Peyer's patch (tissue), 4 donors: ENCODE data around the gene NPC1. TPM values are rescaled to one million over a fixed set of nuclear protein-coding genes. Genes with fewer than 3 reads are reported as not detected.
"Not testable (repeated sequence)": the region's sequence is repeated elsewhere in the genome, so short reads cannot be mapped to it uniquely, and the experiment has no call there.

Experiments used
- DNase-seq, 3 donors: peaks; one replicate each; pipeline ENCODE4 v3.0.0-alpha.2; 2017 to 2019
- H3K27ac ChIP-seq, 4 donors: fragments of 200-600 bp; sonication (generic); one replicate each; pipeline ENCODE4 v1.5.1; 2016 to 2019
- H3K27me3 ChIP-seq, 2 donors: fragments of 200-600 bp; sonication (generic); one replicate each; pipeline ENCODE4 v1.5.1; 2019
- H3K36me3 ChIP-seq, 3 donors: fragments of 200-600 bp; sonication (generic); one replicate each; pipeline ENCODE4 v1.5.1; 2016 to 2019
- H3K4me1 ChIP-seq, 4 donors: fragments of 200-600 bp; sonication (generic); one replicate each; pipeline ENCODE4 v1.5.1; 2016 to 2019
- H3K4me3 ChIP-seq, 4 donors: fragments of 200-600 bp; sonication (generic); 1 replicate in 3 of 4; 2 replicates in 1 of 4; pipeline ENCODE4 v1.5.1; 2016 to 2019; ENCODE audit warnings: mild to moderate bottlenecking in 1 of 4
- H3K9me3 ChIP-seq, 4 donors: fragments of 200-600 bp; sonication (generic); one replicate each; pipeline ENCODE4 v1.5.1; 2016 to 2019; ENCODE audit warnings: mild to moderate bottlenecking in 1 of 4
- POLR2A ChIP-seq, 2 donors: fragments of 450-650 bp; IDR thresholded peaks; one replicate each; pipeline ENCODE4 v1.5.1; 2017; ENCODE audit warnings: antibody characterized with exemption in 2 of 2, mild to moderate bottlenecking in 2 of 2, moderate library complexity in 2 of 2
- total RNA-seq, 4 donors: library from RNA; depleted of rRNA; stranded (reverse); fragments of >200 nt; gene quantifications; one replicate each; pipeline ENCODE4 v1.1.0, GENCODE V29; 2016
- TF ChIP-seq, protein P1 (sequence below), 6 experiments: fragments of 450-650 bp in 4 of 6; fragments of 200-600 bp in 2 of 6; sonication (generic) in 1 of 6; IDR thresholded peaks; one replicate each; pipeline ENCODE4 v1.5.1; 2017 to 2019; ENCODE audit warnings: antibody characterized with exemption in 6 of 6, mild to moderate bottlenecking in 3 of 6, moderate library complexity in 1 of 6

The NPC1 gene
- total RNA-seq, 4 donors from 2014 or later: 62.7 to 80.1 (median 71.3) TPM

DNA sequence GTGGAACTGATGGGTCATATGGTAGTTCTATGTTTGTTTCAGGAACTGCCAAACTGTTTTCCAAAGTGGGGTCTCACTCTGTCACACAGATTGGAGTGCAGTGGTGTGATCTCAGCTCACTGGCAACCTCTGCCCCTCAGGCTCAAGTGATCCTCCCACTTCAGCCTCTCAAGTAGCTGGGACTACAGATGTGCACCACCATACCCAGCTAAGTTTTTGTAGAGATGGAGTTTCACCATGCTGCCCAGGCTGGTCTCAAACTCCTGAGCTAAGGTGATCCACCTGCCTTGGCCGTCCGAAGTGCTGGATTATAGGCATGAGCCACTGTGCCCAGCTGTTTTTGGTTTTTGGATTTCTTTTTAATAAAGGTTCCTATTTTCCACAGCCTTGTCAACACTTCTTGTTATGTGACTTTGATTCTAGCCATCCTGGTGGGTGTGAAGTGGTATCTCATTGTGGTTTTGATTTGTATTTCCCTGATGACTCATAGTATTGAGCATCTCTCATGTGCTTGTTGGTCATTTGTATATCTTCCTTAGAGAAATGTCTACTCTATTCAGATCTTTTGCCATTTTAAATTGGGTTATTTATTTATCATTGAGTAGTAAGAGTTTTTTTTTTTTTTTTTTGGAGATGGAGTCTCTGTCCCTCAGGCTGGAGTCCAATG, 22.8 kb downstream of the NPC1 start:
- no peaks in the 10 kb centered on the region for H3K9me3 ChIP-seq
- no peaks in the 10 kb centered on the region for H3K4me1 ChIP-seq
- H3K27me3 ChIP-seq: no peaks in the 10 kb centered on the region
- DNase-seq: no peak
- H3K36me3 ChIP-seq: peaks cover 0 to 84% (median 0%) of the 10 kb centered on the region in 3 donors
- TF ChIP-seq POLR2A (IDR thresholded peaks at IDR 0.05): no peak
- TF ChIP-seq, protein P1, sequence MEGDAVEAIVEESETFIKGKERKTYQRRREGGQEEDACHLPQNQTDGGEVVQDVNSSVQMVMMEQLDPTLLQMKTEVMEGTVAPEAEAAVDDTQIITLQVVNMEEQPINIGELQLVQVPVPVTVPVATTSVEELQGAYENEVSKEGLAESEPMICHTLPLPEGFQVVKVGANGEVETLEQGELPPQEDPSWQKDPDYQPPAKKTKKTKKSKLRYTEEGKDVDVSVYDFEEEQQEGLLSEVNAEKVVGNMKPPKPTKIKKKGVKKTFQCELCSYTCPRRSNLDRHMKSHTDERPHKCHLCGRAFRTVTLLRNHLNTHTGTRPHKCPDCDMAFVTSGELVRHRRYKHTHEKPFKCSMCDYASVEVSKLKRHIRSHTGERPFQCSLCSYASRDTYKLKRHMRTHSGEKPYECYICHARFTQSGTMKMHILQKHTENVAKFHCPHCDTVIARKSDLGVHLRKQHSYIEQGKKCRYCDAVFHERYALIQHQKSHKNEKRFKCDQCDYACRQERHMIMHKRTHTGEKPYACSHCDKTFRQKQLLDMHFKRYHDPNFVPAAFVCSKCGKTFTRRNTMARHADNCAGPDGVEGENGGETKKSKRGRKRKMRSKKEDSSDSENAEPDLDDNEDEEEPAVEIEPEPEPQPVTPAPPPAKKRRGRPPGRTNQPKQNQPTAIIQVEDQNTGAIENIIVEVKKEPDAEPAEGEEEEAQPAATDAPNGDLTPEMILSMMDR (IDR thresholded peaks at IDR 0.05): no peak
- H3K27ac ChIP-seq: no peak overlapping the region
- no peak overlapping the region for H3K4me3 ChIP-seq

DNA sequence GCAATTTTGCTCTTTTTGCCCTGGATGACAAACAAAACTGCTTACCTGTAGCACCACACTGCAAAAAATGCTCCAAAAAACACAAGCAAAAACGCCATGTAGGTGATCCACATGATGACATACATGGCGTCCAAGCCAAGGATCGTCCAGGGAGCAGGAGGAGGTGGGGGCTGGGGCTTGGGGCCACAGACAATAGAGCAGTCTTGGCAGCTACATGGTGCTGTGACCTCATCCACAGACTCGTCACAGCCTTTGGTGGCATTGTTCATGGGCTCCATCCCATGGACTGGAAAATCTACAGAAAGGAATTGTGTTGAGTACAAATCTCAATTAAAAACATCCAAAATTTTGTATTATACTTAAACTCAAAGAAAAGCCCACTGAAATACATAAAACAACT, 26.1 kb downstream of the NPC1 start:
- Histone ChIP-seq H3K9me3 (no peaks in the 10 kb centered on the region), H3K27me3 (no peaks in the 10 kb centered on the region), H3K36me3 (peaks cover 0 to 78% (median 0%) of the 10 kb centered on the region in 3 donors), H3K4me3 (no peak overlapping the region), H3K4me1 (no peaks in the 10 kb centered on the region), H3K27ac (no peak overlapping the region)
- TF ChIP-seq, protein P1 (IDR thresholded peaks at IDR 0.05): no peak
- TF ChIP-seq POLR2A (IDR thresholded peaks at IDR 0.05): no peak
- DNase-seq: no peak

DNA sequence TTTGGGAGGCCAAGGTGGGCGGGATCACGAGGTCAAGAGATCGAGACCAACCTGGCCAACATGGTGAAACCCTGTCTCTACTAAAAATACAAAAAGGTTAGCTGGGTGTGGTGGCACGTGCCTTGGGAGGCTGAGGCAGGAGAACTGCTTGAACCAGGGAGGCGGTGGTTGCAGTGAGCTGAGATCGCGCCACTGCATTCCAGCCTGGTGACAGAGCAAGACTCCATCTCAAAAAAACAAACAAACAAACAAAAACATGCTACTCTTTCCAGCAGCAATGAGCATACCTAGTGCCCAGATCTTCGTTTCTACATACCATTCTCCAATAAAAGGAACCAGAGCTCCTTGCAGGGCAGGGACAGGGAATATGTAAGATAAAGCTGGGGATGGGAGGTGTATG, 28.8 kb downstream of the NPC1 start:
- H3K4me1 ChIP-seq, H3K27me3 ChIP-seq, H3K4me3 ChIP-seq, H3K9me3 ChIP-seq, DNase-seq, H3K27ac ChIP-seq: not testable (repeated sequence)
- H3K36me3 ChIP-seq: peaks cover 0 to 93% (median 0%) of the 10 kb centered on the region in 3 donors

DNA sequence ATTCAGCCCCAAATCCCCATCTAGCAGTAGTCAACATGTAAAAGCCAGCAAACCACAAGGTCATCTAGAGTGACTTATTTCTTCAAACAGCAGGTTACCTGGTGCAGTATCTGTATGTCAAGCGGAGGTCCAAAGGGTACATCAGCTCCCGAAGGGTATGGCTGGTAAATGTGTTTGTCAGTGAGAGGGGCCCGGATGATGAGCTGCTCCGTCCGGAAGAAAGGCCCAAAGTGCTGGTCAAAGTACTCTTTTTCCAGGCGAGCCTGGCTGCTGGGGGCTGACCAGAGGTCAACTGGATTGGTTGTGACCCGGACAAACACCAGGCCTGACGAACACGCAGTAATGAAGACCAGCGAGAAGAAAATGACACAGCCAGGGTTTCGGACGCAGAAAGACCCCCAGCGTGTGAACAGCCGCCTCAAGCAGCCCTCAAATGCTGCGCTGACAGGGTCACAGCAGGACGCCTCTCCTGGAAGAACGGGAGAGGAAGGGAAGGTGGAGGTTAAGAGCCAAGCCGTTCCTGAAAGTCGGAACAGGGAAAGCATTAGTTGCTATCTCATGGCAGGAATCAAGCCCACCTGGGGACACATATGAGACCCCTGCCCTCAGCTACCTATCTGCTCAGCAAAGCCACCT, 30.0 kb downstream of the NPC1 start:
- peaks cover 0 to 94% (median 0%) of the 10 kb centered on the region in 3 donors for H3K36me3 ChIP-seq
- TF ChIP-seq, protein P1 (IDR thresholded peaks at IDR 0.05): no peak
- TF ChIP-seq POLR2A (IDR thresholded peaks at IDR 0.05): no peak

DNA sequence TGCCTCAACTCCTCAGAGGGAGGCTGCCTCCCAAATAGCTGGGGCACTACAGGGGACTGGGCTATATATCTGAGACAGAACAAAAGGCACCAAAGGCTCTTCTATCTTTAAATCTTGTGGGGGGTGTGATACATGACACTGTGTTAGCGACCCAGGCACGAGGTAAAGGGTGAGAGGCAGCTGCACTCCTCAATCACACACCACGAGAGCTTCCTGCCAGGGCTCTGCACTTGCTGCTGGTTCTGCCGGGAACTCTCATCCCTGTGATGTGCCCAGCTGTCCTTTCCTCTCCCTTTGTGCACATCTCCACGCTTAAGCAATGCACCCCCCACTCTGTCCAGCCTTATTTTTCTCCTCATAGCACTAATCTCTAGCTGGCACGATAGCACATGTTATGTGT, 32.4 kb downstream of the NPC1 start:
- no peak for DNase-seq
- Histone ChIP-seq H3K27ac (no peak overlapping the region), H3K36me3 (peaks cover 0 to 89% (median 0%) of the 10 kb centered on the region in 3 donors), H3K27me3 (no peaks in the 10 kb centered on the region), H3K9me3 (no peaks in the 10 kb centered on the region), H3K4me3 (no peak overlapping the region), H3K4me1 (no peaks in the 10 kb centered on the region)
- TF ChIP-seq, protein P1 (IDR thresholded peaks at IDR 0.05): no peak
- TF ChIP-seq POLR2A (IDR thresholded peaks at IDR 0.05): no peak

More for the DNA sequence above, 30.0 kb downstream of the NPC1 start:
- Histone ChIP-seq H3K27me3 (no peaks in the 10 kb centered on the region), H3K9me3 (no peaks in the 10 kb centered on the region), H3K4me1 (no peaks in the 10 kb centered on the region), H3K4me3 (no peak overlapping the region), H3K27ac (no peak overlapping the region)
- DNase-seq: no peak

DNA sequence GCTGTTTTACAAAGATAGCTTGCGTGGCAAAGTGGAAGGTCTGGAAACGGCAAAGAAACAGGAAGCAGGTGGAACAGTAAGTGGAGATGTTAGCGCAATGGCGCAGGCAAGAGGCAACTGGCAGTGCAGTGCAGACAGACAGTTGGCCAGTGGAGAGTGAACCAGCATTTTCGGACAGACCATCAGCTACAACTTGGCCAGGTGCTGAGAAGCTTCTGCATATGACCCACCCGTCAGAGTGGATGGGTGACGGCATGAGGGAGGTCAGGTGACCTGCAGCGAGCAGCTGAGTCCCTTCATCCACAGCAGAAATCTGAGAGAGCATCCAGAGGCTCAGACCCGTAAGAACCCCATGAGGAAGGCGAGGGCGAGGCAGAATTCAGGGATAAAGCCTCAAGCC, 33.8 kb downstream of the NPC1 start:
- TF ChIP-seq, protein P1 (IDR thresholded peaks at IDR 0.05): no peak
- no peak for TF ChIP-seq POLR2A (IDR thresholded peaks at IDR 0.05)
- Histone ChIP-seq H3K27me3 (no peaks in the 10 kb centered on the region), H3K4me1 (peaks cover 0 to 5% (median 0%) of the 10 kb centered on the region in 4 donors), H3K27ac (no peak overlapping the region), H3K36me3 (peaks cover 0 to 85% (median 0%) of the 10 kb centered on the region in 3 donors), H3K9me3 (no peaks in the 10 kb centered on the region), H3K4me3 (no peak overlapping the region)
- no peak for DNase-seq
